Measurements from ENCODE around the gene CAV3. TPM values are rescaled to one million over a fixed set of nuclear protein-coding genes. Genes with fewer than 3 reads are reported as not detected.

CAV3 gene
- total RNA-seq, 1 experiment from 2014 or later: not detected

GRCh38 chr3:8737301-8737700 lies 3.7 kb downstream of the CAV3 start:
- peaks cover 41% of the 10 kb centered on the region for H3K4me1 Mint-ChIP-seq (ENCODE audit: insufficient read depth, unreplicated experiment)
- H3K27ac Mint-ChIP-seq (ENCODE audit: low read depth, unreplicated experiment): peak overlapping the region; percentile 66
- no peak for DNase-seq (ENCODE audit: unreplicated experiment)
- ChIA-PET CTCF (interaction anchor here (0.6 to 2.2 kb wide), 3 partner anchors 32 to 296 kb away, joined by 3 to 8 read pairs (median 5); partner anchors contain the start of gene OXTR), POLR2A (interaction anchor here (1.0 kb wide), 1 partner anchor 8 kb away, joined by 3 read pairs; no protein-coding TSS in a partner anchor)
- no peak for TF ChIP-seq CTCF (IDR thresholded peaks at IDR 0.05; ENCODE audit: unreplicated experiment)
- peaks cover 19% of the 10 kb centered on the region for H3K36me3 Mint-ChIP-seq (ENCODE audit: insufficient read depth, unreplicated experiment)
- no peaks in the 10 kb centered on the region for H3K9me3 Mint-ChIP-seq (ENCODE audit: unreplicated experiment)
- H3K27me3 Mint-ChIP-seq (ENCODE audit: insufficient read depth, unreplicated experiment): no peaks in the 10 kb centered on the region
- no TSS peak for BruUV-seq (replicated peaks)
- H3K4me3 Mint-ChIP-seq (ENCODE audit: unreplicated experiment): no peak overlapping the region
- intact Hi-C loops (cut with micrococcal nuclease): no loop called here

GRCh38 chr3:8737823-8738222 lies 4.2 kb downstream of the CAV3 start:
- intact Hi-C loops (cut with micrococcal nuclease): no loop called here
- H3K27me3 Mint-ChIP-seq (ENCODE audit: insufficient read depth, unreplicated experiment): no peaks in the 10 kb centered on the region
- no peak for DNase-seq (ENCODE audit: unreplicated experiment)
- CTCF ChIA-PET: interaction anchor here (0.6 to 2.2 kb wide), 3 partner anchors 31 to 296 kb away, joined by 3 to 8 read pairs (median 5); partner anchors contain the start of gene OXTR
- BruUV-seq (replicated peaks): no TSS peak
- H3K9me3 Mint-ChIP-seq (ENCODE audit: unreplicated experiment): no peaks in the 10 kb centered on the region
- peaks cover 19% of the 10 kb centered on the region for H3K36me3 Mint-ChIP-seq (ENCODE audit: insufficient read depth, unreplicated experiment)
- H3K27ac Mint-ChIP-seq (ENCODE audit: low read depth, unreplicated experiment): no peak overlapping the region
- TF ChIP-seq CTCF (IDR thresholded peaks at IDR 0.05; ENCODE audit: unreplicated experiment): no peak
- peaks cover 46% of the 10 kb centered on the region for H3K4me1 Mint-ChIP-seq (ENCODE audit: insufficient read depth, unreplicated experiment)
- POLR2A ChIA-PET: interaction anchor here (1.0 kb wide), 1 partner anchor 9 kb away, joined by 3 read pairs; no protein-coding TSS in a partner anchor
- H3K4me3 Mint-ChIP-seq (ENCODE audit: unreplicated experiment): no peak overlapping the region

- no peaks in the 10 kb centered on the region for H3K27me3 Mint-ChIP-seq (ENCODE audit: insufficient read depth, unreplicated experiment)
- intact Hi-C loops (cut with micrococcal nuclease): no loop called here
- POLR2A ChIA-PET: interaction anchor here (1.9 to 2.2 kb wide), 2 partner anchors 12 to 14 kb away, joined by 4 to 8 read pairs; no protein-coding TSS in a partner anchor
- no peak for TF ChIP-seq CTCF (IDR thresholded peaks at IDR 0.05; ENCODE audit: unreplicated experiment)
- H3K4me1 Mint-ChIP-seq (ENCODE audit: insufficient read depth, unreplicated experiment): peaks cover 54% of the 10 kb centered on the region
- CTCF ChIA-PET: interaction anchor here (0.8 to 2.2 kb wide), 4 partner anchors 9 to 75 kb away, joined by 3 to 8 read pairs (median 4); partner anchors contain the start of gene OXTR
- H3K27ac Mint-ChIP-seq (ENCODE audit: low read depth, unreplicated experiment): no peak overlapping the region
- H3K9me3 Mint-ChIP-seq (ENCODE audit: unreplicated experiment): no peaks in the 10 kb centered on the region
- no TSS peak for BruUV-seq (replicated peaks)
- no peak overlapping the region for H3K4me3 Mint-ChIP-seq (ENCODE audit: unreplicated experiment)
- H3K36me3 Mint-ChIP-seq (ENCODE audit: insufficient read depth, unreplicated experiment): peaks cover 19% of the 10 kb centered on the region
- DNase-seq (ENCODE audit: unreplicated experiment): no peak
These were observed 5.0 kb downstream of the CAV3 start for GRCh38 chr3:8738639-8739038.

- Mint-ChIP-seq H3K4me1 (ENCODE audit: insufficient read depth, unreplicated experiment) (peaks cover 54% of the 10 kb centered on the region), H3K27me3 (ENCODE audit: insufficient read depth, unreplicated experiment) (no peaks in the 10 kb centered on the region), H3K4me3 (ENCODE audit: unreplicated experiment) (peak overlapping the region; percentile 12), H3K36me3 (ENCODE audit: insufficient read depth, unreplicated experiment) (peaks cover 19% of the 10 kb centered on the region), H3K27ac (ENCODE audit: low read depth, unreplicated experiment) (peak overlapping the region; percentile 59), H3K9me3 (ENCODE audit: unreplicated experiment) (no peaks in the 10 kb centered on the region)
- POLR2A ChIA-PET: interaction anchor here (0.7 to 2.7 kb wide), 9 partner anchors 11 to 78 kb away, joined by 4 to 10 read pairs (median 4); partner anchors contain the start of gene OXTR
- intact Hi-C loops (cut with micrococcal nuclease): loop anchor here (1.0 to 10.0 kb wide), 2 partner anchors 28 to 295 kb away; no protein-coding TSS in a partner anchor
- CTCF ChIA-PET: interaction anchor here (0.5 to 2.0 kb wide), 8 partner anchors 16 to 1088 kb away, joined by 3 to 8 read pairs (median 4); partner anchors contain the start of gene OXTR
- no TSS peak for BruUV-seq (replicated peaks)
- TF ChIP-seq CTCF (IDR thresholded peaks at IDR 0.05; ENCODE audit: unreplicated experiment): no peak
- DNase-seq (ENCODE audit: unreplicated experiment): peak; percentile 98
These were observed 6.3 kb downstream of the CAV3 start for GRCh38 chr3:8739757-8740504.
